PC-9 (cell line): ENCODE results near the gene OTUD4.

ENCODE experiments used
- EZH2 ChIP-seq: fragments of 200-600 bp; sonication (generic); IDR thresholded peaks from 2 replicates; pipeline ENCODE4 v1.8.0; 2017; ENCODE audit warnings: antibody characterized with exemption, low read depth
- TF ChIP-seq, protein P1 (sequence below): fragments of 200-600 bp; sonication (generic); conservative IDR thresholded peaks from 2 replicates; pipeline ENCODE4 v1.6.1; 2017; ENCODE audit warnings: mixed run types, antibody characterized with exemption, mild to moderate bottlenecking, moderate library complexity

- TF ChIP-seq, protein P1, sequence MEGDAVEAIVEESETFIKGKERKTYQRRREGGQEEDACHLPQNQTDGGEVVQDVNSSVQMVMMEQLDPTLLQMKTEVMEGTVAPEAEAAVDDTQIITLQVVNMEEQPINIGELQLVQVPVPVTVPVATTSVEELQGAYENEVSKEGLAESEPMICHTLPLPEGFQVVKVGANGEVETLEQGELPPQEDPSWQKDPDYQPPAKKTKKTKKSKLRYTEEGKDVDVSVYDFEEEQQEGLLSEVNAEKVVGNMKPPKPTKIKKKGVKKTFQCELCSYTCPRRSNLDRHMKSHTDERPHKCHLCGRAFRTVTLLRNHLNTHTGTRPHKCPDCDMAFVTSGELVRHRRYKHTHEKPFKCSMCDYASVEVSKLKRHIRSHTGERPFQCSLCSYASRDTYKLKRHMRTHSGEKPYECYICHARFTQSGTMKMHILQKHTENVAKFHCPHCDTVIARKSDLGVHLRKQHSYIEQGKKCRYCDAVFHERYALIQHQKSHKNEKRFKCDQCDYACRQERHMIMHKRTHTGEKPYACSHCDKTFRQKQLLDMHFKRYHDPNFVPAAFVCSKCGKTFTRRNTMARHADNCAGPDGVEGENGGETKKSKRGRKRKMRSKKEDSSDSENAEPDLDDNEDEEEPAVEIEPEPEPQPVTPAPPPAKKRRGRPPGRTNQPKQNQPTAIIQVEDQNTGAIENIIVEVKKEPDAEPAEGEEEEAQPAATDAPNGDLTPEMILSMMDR, result no peak
- TF ChIP-seq EZH2, result no peak
These were observed 2.9 kb downstream of the OTUD4 start for GRCh38 chr4:145177511-145177905.
